ENCODE results near the gene KCNK6. TPM values are rescaled to one million over a fixed set of nuclear protein-coding genes. Genes with fewer than 3 reads are reported as not detected.

Gene KCNK6
- total RNA-seq, 1 donor from 2014 or later: 2.3 TPM

Other genes with a start within 250 kb of the KCNK6 start
- 1.2 and 1.7 TPM in 2 replicates for gene DPF1, start 95.6 kb upstream of the KCNK6 start, total RNA-seq
- not detected in 2 replicates for gene PPP1R14A, start 63.5 kb upstream of the KCNK6 start, total RNA-seq
- 0.11 TPM in 1 of 2 replicates, not detected in the other for gene SPINT2, start 55.3 kb upstream of the KCNK6 start, total RNA-seq
- not detected in 2 replicates for gene C19orf33, start 15.6 kb upstream of the KCNK6 start, total RNA-seq
- 51.6 and 68.5 TPM in 2 replicates for gene YIF1B, start 3.9 kb upstream of the KCNK6 start, total RNA-seq
- 0.78 and 1.1 TPM in 2 replicates for gene CATSPERG, start 16.0 kb downstream of the KCNK6 start, total RNA-seq
- 391 and 475 TPM in 2 replicates for gene PSMD8, start 54.7 kb downstream of the KCNK6 start, total RNA-seq
- gene GGN, start 68.2 kb downstream of the KCNK6 start, total RNA-seq: 0.36 and 0.59 TPM in 2 replicates
- 0.83 and 1.5 TPM in 2 replicates for gene SPRED3, start 68.9 kb downstream of the KCNK6 start, total RNA-seq
- gene FAM98C, start 83.2 kb downstream of the KCNK6 start, total RNA-seq: 11.7 and 11.8 TPM in 2 replicates
- 0.16 and 0.19 TPM in 2 replicates for gene RASGRP4, start 106.4 kb downstream of the KCNK6 start, total RNA-seq
- gene RYR1, start 113.8 kb downstream of the KCNK6 start, total RNA-seq: 166 and 168 TPM in 2 replicates

All from myocyte (in vitro differentiated cells).